NCI-H2227 treated with DMSO at 0.1 percent for 48 hours (cell line): Measurements from ENCODE around the gene DISC1.

ENCODE experiments used
- DNase-seq: peaks from one replicate; lab custom pipeline; 2025; lab: John Stamatoyannopoulos, UW

Gene DISC1

DNA sequence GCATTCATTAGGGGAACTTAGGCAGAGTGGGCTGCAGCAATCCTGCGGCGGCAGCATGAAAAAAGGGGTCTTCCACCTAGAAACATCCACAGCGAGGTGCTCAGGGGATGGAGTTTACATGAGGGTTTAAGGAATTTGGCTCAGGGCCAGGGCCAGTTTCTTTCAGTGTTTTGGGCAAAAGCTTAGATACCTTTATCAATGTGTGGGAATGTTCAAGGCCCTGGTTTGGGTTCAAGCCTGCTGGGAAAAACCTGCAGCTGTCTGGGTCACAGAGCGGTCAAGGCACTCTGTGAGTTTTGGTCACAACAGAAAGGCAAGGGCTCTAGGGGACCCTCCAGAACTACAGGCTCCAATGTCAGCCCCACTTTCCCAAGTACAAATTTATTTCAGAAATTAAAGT lies 230.3 kb downstream of the DISC1 start:
- no peak for DNase-seq

DNA sequence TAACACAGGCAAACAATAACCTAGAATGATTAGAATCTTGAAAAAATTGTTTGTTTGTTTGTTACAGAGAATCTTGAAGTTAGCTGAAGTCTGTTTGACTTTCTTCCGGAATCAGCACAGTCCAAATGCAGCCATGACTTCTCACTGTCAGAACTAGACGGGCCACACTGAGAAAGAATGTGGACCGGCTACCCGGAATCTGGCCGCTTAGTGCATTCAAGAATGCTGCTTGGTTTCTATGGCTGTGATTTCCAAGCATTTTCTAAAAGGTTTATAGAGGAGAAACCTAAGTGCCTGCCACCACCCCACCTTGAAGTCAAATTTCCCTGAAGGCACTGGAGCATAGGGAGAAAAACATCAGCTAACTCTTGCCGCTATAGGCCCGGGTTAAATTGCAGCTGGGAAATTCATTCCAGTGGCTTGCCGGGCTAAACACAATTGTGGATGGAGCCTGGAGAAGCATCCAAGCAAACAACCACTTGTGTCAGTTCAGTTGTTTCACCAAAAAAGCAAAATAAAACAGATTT lies 231.1 kb downstream of the DISC1 start:
- DNase-seq = no peak

DNA sequence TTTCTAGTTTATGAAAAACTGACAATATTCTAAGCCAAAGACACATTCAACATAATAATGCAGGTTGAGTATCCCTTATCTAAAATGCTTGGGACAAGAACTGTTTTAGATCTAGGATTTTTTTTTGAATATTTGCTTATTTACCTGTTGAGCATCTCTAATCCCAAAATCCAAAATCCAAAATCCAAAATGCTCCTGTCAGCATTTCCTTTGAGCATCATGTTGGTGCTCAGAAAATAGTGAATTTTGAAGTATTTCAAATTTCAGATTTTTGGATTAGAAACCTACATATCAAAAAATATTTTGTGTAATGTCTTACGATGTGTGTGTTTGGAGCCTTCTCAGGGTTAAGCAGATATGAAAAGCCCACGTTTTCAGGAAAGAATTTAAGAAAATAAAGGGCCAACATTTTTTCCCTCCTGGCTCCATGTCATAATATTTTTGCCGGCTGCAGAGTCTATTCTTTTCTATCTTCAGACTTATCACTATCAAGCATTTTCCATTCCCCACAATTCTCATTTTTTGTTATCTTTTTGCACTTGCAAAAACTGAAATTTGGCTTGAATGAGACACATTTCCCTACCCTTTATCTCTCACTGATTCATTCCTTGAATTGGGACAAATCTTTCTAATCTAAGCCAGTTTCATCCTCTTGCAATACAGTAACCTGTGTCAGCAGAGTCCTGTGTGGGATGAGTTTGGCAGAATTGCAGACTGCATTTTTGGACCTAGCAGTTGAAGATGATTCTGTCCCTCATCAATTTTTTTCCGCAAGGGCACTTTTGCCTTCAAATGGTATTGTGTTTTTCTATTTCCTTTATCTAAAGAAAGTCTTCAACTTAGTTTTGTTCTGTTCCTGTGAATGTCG lies 233.9 kb downstream of the DISC1 start:
- no peak for DNase-seq

DNA sequence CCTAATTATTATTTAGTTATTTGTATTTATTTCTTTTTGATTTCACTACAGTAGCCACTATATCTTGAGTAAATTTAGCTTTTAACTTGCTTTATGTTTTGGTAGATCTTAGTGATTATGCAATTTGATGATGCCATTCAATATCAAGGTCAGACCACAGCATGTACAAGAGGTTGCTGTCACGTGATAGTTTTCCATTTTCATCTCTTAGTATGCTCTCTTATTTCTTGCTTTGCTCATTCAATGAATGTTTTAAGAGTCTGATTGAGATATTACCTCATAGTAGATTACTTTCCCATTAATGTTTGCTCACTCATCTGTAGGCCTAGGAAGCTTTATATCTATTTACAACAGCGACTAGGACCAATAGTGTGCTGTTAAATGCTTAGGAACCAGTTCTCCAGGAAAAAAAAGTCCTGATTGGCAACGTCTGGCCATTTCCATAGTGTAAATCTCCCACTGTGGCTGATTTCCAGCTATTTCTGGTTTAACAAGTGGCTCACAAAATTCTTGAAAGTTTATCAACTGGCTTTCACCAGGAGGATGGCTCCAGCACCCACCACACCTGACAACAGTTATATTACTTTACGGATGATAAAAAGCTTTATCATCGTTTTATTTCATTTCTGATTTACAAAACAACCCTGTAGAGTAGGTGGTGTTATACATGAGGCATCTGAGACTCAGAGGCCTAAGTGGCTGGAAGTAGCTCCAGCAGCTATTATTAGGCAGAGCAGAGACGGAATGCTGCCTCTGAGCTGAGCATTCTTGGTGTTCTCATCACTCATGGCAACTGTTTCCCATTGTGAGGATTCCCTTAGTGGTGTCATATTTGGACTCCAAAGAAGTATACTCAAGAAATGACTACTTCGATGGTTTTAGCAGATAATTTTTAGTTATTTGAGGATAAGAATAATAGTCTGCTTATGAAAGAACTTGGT lies 235.2 kb downstream of the DISC1 start:
- no peak for DNase-seq

DNA sequence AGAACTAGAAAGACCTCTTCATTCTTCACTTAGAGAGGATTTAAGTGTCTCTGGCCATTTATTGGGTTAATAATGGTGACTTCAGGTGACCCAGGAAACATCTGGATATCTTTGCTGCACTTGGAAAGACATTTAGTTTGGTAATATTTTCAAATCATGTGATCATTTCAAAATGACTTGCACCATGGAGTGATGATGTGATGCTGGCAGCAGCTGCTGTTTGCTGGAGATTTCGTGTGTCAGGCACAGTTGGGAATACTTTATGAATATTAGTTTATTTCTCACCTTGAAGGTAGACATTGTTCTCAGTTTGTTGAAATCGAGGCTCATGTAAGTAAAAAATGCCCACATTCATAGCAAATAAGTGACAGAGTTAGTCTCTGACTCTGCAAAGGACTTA lies 236.0 kb downstream of the DISC1 start:
- no peak for DNase-seq

DNA sequence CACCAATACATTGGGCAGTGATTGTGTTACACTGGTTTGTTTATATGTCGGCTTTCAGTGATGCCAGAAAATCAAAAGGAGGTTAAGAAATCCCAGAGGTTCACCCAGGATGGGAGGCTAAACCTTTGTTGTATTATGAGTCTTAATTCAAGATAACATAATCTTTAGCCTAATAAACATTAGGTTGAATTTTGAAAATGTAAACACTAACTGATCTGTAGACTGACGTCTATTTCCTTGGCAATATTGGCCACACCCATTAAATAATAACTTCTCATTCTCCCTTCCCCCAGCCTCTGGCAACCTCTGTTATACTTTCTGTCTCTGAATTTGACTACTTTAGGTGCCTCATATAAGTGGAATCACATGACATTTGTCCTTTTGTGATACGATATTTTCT lies 238.7 kb downstream of the DISC1 start:
- DNase-seq = no peak

DNA sequence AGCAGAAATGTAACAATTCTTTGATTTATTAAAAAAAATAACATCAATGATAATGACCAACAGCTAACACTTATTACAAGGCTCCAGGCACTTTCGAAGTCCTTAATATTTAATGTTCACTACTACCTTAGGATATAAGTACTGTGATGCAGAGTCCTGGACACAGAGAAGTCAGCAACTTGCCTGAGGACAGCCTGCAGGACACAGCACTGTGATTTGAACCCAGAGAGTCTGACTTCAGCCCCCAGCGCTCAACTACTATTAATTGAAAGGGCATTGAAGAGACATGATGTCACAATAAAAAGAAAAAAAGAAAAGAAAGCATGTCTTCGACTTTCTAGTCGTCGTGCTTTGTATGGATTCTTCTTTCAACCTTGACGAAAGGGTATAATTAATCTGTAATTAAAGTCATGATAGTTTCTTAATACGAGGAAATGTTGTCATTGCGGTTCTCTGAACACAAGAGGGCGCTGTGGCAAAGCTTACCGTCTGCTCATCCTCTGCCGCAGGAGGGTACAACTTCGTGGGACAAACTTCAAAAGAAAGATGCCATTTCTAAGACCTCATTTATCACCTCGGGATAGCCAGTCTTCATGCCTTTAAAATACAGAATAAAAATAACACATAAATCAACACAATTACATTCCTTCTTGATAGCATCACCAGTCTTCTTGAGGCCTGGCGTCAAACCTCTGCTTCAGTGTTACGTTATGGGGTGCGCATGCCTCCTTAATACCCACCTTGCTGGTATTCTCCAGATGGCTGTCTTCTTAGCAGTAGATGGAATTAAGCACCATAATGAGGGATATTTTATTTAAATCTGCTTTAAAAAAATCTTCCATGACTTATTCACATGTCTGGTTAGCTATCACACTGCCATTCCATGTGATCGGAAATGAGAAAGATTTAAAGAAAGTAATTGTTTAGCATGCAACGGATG lies 240.1 kb downstream of the DISC1 start:
- DNase-seq = peak; percentile 34

DNA sequence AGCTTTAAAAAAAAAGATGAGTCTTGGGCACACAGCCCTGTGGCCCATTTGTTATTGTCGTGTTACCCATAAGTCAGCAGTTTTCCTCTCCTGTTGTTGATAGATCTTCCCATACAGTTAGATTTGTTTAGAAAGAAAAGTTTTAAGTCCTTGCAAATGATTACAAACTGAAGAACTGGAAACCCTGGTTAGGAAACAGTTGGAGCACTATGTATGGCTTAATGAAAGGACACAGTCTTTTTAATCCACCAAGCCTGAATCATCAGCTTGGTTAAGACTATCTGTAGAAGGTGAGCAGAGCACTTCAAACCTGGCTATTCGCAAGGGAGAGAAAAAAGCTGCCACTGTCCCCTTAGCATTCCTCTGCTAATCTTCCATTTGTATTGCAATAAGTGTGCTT lies 241.0 kb downstream of the DISC1 start:
- DNase-seq = no peak

DNA sequence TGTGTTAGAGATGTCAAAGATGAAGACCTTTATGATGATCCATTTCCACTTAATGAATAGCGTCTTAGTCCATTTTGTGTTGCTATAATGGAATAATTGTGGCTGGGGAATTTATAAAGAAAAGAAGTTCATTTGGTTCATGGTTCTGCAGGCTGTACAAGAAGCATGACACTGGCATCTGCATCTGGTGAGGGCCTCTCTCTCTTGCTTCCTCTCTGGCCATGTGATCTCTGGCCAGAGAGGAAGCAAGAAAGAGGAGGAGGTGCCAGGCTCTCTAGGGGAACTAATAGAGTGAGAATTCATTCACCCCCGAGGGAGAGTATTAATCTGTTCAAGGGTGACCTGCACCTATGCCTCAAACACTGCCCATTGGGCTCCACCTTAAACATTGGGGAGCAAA lies 242.8 kb downstream of the DISC1 start:
- no peak for DNase-seq

DNA sequence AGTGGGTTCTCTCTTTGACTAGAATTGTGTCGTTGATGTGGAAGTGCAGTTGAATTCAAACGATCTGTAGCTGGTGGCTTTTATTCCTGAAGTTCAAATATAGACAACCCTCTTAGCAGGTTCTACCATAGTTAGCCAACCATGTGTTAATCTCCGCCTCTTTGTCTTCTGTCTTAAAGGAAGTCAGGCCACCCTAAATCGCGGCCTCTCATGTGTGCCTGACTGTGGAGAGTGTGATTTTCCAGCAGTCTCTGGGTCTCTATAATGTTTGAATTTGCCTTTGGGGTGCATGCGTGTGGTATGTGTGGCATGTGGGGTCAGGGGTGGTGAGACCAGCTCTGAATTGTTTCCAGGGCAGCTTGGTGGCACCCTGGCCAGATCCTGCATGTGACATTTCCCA lies 244.9 kb downstream of the DISC1 start:
- DNase-seq = no peak

DNA sequence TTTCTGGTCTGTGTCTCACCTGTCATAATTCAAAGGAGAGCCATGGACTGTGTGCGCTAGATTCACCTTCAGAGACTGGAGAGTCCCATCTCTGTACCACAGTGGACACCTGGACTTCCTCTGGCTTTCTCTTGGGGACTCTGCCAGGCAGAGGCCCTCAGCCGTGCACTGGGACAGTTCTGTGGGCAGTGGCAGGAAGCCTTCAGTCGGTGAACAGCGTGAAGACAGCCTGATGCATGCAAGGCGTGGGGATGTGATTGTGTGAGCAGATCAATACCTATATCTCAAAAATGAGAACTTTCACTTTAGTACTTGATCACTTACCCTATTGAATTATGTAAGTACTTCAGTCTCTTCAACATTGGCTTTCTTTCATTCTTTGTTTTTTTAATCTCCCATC lies 245.3 kb downstream of the DISC1 start:
- no peak for DNase-seq

DNA sequence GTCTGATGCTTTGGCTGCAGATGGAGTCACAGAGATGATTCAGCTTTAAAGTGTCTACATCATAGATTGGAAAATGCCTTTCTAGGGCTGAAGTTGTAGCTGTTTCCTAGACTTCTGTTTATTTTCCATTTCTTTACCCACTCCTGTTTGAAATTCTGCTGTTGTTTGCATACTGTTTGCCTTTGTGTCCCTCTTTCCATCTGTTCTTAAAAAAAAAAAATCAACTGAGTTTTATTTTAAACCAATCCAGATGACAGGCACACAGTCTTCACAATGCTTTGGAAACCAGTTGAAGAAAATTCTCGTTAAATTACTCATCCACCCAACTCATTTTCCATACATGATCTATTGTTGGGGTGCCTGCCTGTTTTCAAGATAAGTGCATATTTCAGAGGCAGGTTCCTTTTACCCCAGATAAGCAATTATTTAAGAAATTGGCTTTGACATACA lies 245.9 kb downstream of the DISC1 start:
- no peak for DNase-seq

DNA sequence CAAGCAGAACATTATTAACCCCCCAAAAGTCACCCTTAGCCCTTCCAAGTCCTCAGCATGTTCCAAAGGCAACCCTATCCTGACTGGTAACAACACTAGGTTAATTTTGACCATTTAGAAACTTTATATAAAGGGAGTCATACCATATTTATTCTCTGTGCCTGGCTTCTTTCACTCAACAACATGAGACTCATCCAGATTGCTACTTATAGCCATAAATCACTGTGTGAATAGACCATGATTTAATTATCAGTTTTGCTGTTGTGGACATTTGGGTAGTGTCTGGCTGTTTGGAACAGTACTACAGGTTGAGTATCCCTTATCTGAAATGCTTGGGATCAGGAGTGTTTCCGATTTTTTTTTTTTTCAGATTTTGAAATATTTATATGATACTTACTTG lies 252.1 kb downstream of the DISC1 start:
- DNase-seq = no peak

DNA sequence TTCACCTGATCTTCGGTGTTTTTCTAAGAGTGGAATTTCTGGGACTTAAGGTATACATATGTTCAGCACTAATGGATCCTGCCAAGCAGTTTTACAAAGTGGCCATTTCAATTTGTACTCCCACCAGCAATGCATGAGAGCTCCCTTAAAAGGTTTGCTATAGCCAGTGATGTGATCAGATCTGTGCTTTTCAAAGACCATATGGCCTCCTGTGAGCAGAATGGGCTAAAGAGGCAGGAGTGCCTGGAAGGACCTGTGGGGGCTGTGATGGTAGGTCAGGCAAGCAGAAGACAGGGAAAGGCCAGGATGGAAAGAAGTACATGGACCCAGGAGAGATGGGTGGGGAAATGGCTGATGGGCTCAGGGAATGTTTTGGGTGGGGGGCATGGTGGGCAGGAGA lies 252.7 kb downstream of the DISC1 start:
- DNase-seq = no peak

DNA sequence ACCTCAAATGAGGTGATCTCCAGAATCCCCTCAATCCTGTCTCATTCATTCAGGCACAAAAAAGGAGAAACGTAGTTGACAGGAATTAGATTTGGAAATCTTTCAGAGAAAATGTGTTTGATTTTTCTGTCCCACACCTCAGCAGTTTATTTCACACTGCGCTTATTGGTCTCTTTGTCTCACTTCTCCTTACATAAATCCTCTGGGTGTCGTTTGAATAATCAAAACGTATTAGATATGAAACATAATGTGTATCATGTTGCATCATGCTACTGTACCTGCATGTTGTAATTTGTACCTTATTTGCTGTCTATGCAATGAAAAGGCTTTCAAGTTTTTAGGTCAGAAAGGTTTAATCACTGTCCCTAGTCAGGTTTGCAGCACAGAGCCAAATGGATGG lies 255.7 kb downstream of the DISC1 start:
- no peak for DNase-seq

DNA sequence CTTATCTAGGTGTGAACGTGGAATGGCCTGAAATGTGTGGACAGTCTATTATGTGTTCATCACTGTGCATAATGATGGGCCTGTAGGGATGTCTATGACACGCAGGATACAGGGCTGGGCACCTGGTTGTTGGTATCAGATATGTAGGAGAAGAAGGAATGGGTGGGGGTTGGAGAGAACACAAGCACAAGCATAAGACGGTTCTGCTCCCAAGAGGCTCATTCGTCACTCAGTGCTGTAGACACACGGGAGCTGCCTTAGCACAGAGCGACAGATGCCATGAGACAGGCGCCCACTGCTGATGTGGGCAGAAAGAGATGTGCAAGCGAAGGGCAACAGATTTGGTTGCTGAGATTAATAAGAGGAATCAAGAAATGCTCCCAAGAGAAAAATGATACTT lies 256.2 kb downstream of the DISC1 start:
- no peak for DNase-seq

DNA sequence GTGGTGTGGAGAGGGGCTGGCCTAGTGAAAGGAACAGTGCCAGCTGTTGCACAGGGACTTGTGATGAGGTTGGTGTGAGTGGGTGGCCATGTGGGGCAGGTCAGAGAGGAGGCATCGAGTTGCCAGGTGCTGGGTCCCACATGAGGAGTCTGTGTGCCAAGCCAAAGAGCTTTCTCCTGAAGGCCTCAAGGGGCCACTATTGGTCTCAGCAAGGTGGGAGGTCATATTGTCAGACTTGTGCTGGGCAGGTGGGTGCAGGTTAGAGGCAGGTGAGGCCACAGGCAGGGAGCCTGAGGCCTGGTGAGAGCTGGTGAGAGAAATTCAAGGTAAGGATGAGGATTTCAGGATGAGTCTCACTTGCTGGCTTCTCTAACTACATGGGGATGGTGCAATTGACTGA lies 256.8 kb downstream of the DISC1 start:
- no peak for DNase-seq

DNA sequence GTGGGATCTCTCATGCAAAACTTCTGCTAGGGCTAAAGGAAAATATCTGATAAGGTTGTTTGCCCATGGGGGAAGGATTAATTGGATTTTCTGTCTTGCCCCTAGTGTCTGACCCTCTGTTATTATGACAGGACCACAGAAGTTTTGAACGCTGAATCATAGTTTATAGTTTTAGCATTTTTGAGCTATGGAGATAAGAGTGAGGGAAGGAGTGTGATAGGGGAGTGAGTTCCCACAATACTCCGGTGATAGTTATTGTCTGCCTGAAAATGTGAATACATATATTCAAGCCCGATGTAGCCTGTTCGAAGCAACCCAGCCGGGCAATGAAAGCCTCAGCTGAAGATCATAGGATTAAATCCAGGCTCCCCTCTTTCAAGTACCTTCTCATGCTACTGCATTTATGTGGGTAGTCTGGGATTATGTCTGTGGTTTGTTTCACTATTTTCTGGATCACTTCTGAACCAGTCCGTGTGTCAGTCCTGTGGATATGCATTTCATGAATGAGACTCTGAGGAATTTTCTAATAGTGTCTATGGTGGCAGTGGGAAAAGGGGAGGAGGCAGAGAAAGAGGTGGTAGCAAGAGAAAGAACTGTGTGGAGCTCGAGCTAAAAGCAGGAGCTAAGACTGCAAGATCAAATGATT lies 258.7 kb downstream of the DISC1 start:
- no peak for DNase-seq

DNA sequence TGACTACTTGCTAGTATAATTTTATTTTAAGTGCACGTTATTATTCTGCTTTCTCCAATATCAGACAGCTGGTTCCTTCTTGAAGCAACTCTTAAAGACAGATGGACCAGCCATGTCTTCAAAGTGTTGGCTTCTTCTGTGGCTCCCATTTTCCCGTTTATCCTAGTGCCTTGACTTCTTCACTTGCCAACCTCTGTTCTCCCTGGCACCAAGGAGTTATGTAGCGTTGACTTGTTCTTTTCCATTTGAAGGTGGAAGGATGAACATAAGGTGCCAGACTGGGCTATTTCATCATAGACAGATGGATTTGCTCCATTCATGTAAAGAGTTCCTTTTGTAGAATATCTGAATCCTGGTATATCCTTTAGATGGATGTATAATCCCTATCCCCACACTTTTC lies 260.6 kb downstream of the DISC1 start:
- DNase-seq = no peak

DNA sequence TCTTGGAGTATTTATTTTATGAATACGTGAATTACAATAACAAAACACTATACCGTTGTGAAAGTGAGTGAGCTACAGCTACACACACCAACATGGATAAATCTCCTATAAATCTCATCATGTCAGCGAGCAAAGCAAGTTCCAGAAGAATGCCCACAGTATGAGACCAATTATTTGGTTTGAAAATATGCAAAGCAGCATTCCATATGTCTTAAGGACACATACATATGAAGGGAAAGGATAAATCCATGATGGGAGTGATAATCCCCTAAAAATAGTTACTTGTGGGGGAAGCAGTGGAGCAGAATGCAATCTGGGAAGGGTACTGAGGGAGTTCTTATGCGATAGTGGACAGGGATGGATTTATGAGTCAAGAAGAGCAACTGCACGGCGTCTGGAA lies 261.3 kb downstream of the DISC1 start:
- no peak for DNase-seq

DNA sequence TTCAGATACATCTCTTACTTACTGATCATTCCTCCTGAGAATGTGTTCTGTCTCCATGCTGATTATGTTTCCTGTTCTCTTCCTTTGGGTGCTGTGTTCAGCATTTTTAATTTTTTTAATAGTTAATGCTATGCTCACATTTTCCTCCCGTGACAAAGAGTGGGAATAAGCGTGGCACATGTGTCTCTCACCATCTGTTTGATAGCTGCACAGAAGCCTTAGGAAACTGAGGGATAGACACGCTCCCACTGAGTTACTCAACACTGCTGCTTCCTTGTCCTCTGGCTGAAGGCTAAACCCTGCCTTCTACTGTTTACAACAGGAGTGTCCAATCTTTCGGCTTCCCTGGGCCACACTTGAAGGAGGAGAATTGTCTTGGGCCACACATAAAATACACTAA lies 264.2 kb downstream of the DISC1 start:
- DNase-seq = no peak
